Measurements from ENCODE around the gene LDLRAD3.

The LDLRAD3 gene

DNA sequence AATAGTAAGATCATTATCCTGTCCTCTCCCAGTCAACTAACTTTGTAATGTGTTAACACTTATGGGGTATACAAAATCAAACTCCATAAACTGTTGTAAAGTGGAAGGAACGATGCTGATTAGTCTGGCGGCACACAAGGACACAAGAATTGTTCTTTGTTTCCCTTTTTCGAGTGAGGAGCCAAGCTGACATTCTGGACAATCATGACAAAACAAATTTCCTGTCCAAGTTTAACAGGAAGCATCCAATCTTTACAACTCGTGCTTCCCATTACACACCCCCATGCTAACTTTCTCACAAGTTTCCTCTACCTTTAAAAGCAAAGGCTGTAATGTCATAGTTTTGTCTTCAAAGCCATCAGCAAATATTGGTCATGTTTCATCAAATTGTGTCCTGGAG, 20.4 kb upstream of the LDLRAD3 start:
- in situ Hi-C loops (cut with MboI; ENCODE audit: low pct_unique_long_range_greater_than_20kb, low sequenced_read_pairs), result no loop called here
- no peak for DNase-seq

DNA sequence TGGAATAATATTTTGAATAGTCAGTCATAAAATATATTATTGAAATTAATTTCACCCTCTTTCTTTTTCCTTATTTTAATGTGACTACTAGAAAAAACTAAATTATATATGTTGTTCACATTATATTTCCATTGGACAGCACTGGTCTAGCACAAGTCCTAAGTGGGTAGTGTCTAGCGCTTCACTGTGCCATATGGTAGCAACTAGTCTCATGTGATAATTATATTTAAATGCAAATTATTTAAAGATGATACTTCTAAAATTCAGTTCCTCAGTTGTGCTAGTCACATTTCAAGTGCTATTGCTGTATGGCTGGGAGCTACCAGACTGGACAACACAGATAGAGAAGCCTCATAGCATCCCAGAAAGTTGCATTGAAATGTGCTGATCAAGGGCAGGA, 19.1 kb upstream of the LDLRAD3 start:
- DNase-seq, result no peak

GRCh38 chr11:35927104-35927503, 16.8 kb upstream of the LDLRAD3 start:
- in situ Hi-C loops (cut with MboI; ENCODE audit: low pct_unique_long_range_greater_than_20kb, low sequenced_read_pairs), result loop anchor here (25.0 kb wide), 1 partner anchor 90 kb away; no protein-coding TSS in a partner anchor
- no peak for DNase-seq

More for the DNA sequence above, 19.1 kb upstream of the LDLRAD3 start:
- in situ Hi-C loops (cut with MboI; ENCODE audit: low pct_unique_long_range_greater_than_20kb, low sequenced_read_pairs), result loop anchor here (25.0 kb wide), 1 partner anchor 88 kb away; no protein-coding TSS in a partner anchor

DNA sequence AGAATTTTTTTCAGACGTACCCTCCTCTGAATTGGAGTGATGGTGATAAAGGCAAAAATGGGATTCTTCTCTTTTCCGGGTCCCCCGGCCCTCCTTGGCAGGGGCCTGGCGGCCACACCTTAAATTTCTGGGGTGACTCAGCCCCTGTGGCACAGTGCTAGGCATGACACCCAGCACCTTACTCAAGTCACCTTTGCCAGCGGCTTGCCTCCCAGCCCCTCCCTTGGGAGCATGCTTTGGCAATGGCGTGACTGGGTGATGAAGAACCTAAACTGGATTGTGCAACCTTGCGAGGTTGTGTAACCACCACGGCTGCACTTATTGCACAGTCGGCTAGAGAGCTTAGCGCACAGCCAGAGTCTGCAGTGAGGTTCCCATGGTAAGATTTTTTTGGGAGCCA, 16.2 kb upstream of the LDLRAD3 start:
- DNase-seq, result peak; percentile 20
- in situ Hi-C loops (cut with MboI; ENCODE audit: low pct_unique_long_range_greater_than_20kb, low sequenced_read_pairs), result loop anchor here (25.0 kb wide), 1 partner anchor 90 kb away; no protein-coding TSS in a partner anchor

DNA sequence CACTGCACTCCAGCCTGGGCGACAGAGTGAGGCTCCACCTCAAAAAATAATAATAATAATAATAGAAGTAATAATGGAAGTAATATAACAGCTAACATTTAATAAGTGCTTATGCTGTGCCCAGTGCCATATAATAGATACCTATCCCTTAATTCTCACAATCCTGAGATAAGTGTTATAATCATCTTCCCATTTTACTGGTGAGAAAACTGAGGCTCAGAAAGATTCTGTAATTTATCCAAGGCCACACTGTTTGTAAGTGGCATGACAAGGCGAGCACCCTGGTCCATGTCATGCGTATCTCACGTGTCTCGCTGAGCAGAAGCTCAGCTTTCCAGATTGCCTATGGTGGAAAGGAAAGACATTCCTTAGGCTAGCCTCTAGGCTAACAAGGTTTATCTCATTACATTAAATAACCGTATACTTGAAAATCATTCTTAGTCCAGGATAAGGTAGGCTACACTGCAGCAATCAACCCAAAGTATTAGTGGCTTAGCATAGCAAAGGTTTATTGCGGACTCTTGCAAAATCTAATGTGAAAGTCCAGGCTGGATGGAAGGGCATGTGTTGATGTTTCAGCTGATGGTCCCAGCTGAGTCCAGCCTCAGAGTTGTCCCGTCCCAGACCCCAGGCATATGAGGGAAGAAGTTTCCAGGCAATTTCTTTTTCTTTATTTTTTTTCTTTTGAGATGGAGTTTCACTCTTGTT, 15.0 kb upstream of the LDLRAD3 start:
- DNase-seq, result no peak
- in situ Hi-C loops (cut with MboI; ENCODE audit: low pct_unique_long_range_greater_than_20kb, low sequenced_read_pairs), result loop anchor here (25.0 kb wide), 1 partner anchor 92 kb away; no protein-coding TSS in a partner anchor

DNA sequence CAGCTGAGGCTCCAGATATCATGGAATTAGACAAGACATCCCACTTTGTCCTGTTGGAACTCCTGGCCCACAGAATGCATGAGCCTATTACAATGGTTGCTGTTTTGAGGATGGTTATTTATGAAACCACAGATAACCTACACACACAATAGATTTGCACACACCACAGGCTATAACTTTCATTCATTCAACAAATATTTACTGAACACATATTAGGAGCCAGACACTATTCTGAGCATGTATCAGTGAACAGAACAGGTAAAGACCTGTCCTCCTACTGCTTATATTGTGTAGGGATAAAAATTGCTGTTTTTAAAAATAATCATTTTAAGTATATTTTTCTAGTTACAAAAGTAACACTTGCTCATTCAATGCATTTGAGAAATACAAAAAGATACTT, 13.4 kb upstream of the LDLRAD3 start:
- in situ Hi-C loops (cut with MboI; ENCODE audit: low pct_unique_long_range_greater_than_20kb, low sequenced_read_pairs), result loop anchor here (25.0 kb wide), 1 partner anchor 93 kb away; no protein-coding TSS in a partner anchor
- DNase-seq, result no peak

- DNase-seq, result no peak
- in situ Hi-C loops (cut with MboI; ENCODE audit: low pct_unique_long_range_greater_than_20kb, low sequenced_read_pairs), result loop anchor here (25.0 kb wide), 1 partner anchor 95 kb away; no protein-coding TSS in a partner anchor
These were observed 11.7 kb upstream of the LDLRAD3 start for GRCh38 chr11:35932121-35932520.

GRCh38 chr11:35932681-35933319, 11.1 kb upstream of the LDLRAD3 start:
- in situ Hi-C loops (cut with MboI; ENCODE audit: low pct_unique_long_range_greater_than_20kb, low sequenced_read_pairs), result loop anchor here (25.0 kb wide), 1 partner anchor 95 kb away; no protein-coding TSS in a partner anchor
- peak; percentile 79 for DNase-seq

DNA sequence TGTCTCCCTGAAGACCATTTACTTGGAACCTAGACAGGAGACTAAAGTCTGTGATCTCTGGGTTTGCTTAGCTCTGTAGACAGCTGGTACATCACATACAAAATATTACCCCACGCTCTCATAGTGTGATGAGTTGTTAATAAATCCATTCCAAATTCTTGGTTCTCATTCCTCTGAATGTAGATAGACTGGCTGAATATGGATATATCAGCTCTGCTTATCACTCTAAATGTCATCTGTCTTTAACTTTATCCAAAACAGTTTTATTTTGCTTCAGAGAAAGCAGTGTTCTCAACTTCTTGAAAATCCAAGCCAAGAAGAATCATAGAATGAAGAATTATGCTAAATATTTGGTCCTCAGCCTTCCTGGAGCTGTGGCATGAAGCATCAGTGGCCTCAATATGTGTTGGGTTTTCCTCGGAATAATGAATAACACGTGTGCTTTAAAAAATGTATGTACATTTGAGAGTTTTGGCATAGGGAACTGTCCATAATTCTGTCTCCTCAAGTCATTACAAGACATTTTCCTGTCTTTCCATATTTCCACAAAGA, 10.5 kb upstream of the LDLRAD3 start:
- no peak for DNase-seq
- in situ Hi-C loops (cut with MboI; ENCODE audit: low pct_unique_long_range_greater_than_20kb, low sequenced_read_pairs), result loop anchor here (25.0 kb wide), 1 partner anchor 96 kb away; no protein-coding TSS in a partner anchor

DNA sequence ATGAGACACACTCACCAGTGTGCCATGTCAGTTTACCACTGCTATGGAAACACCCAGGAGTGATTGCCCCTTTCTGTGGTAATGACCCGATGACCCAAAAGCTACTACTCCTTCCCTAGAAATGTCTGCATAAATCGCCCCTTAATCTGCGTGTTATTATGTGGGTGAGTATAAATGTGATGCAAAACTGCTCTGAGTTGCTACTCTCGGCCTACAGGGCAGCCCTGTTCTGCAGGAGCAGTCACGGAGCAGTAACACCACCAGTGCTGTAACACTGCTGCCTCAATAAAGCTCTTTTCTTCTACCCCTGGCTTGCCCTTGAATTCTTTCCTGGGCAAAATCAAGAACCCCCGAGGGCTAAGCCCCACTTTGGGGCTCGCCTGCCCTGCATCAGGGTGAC, 9.6 kb upstream of the LDLRAD3 start:
- in situ Hi-C loops (cut with MboI; ENCODE audit: low pct_unique_long_range_greater_than_20kb, low sequenced_read_pairs), result loop anchor here (25.0 kb wide), 1 partner anchor 97 kb away; no protein-coding TSS in a partner anchor
- DNase-seq, result no peak

DNA sequence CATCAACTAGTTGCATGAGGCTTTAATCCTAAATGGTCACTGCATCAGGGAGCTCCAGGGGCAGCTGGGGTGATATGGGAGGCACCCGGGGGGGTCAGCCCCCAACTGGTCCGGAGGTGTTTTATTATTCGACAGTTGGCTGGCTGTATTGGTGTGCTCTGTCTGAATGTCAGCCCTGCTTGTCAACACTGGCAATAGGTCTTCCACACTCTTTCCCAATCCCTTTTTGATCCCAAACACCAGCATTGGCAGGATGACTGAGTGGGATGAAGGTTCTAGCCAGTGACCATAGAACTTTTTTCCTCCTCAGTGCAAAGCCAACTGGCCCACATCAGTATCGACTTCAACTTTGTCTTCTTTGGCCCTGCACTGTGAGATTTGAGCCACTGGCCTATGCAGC, 8.9 kb upstream of the LDLRAD3 start:
- in situ Hi-C loops (cut with MboI; ENCODE audit: low pct_unique_long_range_greater_than_20kb, low sequenced_read_pairs), result loop anchor here (25.0 kb wide), 1 partner anchor 98 kb away; no protein-coding TSS in a partner anchor
- DNase-seq, result no peak

DNA sequence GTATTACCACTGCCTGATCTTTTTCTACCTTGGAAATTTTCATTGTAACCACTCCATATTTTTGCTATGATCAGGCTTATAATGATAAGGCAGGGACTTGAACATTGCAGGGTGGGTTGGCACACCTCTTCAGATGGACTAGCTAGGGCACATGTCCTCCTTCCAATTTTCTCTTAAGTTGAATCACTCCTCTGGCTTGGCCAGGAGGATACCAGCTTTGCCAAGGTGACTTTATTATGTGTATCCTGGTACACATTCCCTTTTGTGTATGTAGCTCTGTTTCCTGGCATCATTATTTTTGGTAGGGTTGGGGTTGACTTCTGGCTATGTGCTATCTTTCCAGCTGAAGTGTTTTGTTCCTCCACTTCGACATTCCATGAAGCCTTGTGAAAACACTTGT, 8.5 kb upstream of the LDLRAD3 start:
- no peak for DNase-seq
- in situ Hi-C loops (cut with MboI; ENCODE audit: low pct_unique_long_range_greater_than_20kb, low sequenced_read_pairs), result loop anchor here (25.0 kb wide), 1 partner anchor 98 kb away; no protein-coding TSS in a partner anchor

- in situ Hi-C loops (cut with MboI; ENCODE audit: low pct_unique_long_range_greater_than_20kb, low sequenced_read_pairs), result loop anchor here (25.0 kb wide), 1 partner anchor 100 kb away; no protein-coding TSS in a partner anchor
- DNase-seq, result no peak
These were observed 6.8 kb upstream of the LDLRAD3 start for GRCh38 chr11:35937111-35937510.

DNA sequence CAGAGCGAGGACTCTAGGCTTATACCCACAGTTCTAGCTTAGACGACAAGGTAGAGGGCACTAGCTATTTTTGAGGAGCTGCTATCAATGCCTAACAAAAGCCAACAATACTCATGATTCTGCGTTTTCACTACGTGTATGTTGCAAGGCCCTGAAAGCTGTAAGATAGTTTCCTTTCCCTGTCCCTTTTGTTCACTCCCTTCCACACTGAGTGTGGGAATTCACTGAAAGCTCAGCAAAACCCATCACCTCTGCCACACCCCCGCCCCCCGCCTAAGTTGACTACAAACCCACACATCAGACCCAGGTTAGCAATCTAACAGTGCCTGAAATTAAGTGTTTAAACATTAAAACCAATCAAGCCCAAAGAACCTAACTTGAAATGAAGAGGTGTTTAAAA, 6.2 kb upstream of the LDLRAD3 start:
- no peak for DNase-seq
- in situ Hi-C loops (cut with MboI; ENCODE audit: low pct_unique_long_range_greater_than_20kb, low sequenced_read_pairs), result loop anchor here (25.0 kb wide), 1 partner anchor 100 kb away; no protein-coding TSS in a partner anchor

DNA sequence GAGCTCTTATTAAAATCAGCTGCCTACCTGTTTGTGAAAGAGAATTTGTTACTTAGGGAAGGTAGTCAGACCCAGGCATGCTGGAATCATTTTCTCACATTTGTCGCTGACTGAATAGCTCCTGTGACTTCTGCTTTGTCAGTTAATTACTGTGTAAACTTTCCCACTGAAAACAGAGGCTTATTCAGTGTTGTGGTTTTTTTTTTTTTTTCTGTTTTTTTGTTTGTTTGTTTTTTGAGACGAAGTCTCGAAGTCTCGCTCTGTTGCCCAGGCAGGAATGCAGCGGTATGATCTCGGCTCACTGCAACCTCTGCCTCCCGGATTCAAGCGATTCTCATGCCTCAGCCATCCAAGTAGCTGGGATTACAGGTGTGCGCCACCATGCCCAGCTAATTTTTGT, 5.6 kb upstream of the LDLRAD3 start:
- no peak for DNase-seq
- in situ Hi-C loops (cut with MboI; ENCODE audit: low pct_unique_long_range_greater_than_20kb, low sequenced_read_pairs), result loop anchor here (25.0 kb wide), 1 partner anchor 101 kb away; no protein-coding TSS in a partner anchor

DNA sequence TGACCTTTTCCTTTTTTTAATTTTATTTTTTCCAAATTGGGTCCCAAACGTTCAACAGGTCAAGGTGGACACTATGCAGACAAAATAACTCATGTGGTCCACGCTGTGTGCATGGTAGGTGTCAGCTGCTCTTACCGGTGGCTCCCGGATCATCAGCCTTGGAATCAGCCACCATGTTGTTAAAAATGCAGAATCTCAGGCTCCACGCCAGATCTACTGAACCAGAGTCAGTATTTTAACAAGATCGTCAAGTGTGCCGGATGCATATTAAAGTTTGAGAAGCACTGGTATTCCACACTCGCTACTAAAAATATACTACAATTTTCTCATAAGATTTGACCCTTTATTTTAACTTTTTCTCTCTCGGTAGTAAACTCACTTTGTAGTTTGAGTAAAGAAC, 553 bp upstream of the LDLRAD3 start:
- no peak for DNase-seq
- in situ Hi-C loops (cut with MboI; ENCODE audit: low pct_unique_long_range_greater_than_20kb, low sequenced_read_pairs), result loop anchor here (25.0 kb wide), 1 partner anchor 106 kb away; no protein-coding TSS in a partner anchor

GRCh38 chr11:35944503-35945136, 758 bp downstream of the LDLRAD3 start:
- in situ Hi-C loops (cut with MboI; ENCODE audit: low pct_unique_long_range_greater_than_20kb, low sequenced_read_pairs), result loop anchor here (25.0 kb wide), 1 partner anchor 107 kb away; no protein-coding TSS in a partner anchor
- DNase-seq, result no peak

- in situ Hi-C loops (cut with MboI; ENCODE audit: low pct_unique_long_range_greater_than_20kb, low sequenced_read_pairs), result loop anchor here (25.0 kb wide), 1 partner anchor 108 kb away; no protein-coding TSS in a partner anchor
- DNase-seq, result no peak
These were observed 1.3 kb downstream of the LDLRAD3 start for GRCh38 chr11:35945137-35945518.

DNA sequence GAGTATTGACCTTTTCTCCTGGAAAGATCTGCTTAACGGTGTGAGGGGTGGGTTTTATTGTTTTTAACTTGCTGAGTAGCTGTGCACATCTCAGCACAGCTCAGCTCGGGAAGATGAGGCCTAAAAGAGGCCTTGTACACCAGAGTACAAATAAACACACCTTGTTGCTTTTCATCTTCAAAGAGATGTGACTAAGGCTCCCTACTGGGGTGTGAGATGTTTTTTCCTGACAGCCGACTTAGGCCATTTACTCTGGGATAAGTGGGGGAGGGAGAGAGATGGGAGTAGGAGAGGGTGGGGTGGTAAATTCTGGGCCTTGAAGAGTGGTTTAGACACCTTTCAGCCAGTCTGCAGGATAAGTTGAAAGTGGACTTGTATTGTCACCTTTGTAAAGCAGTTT, 2.9 kb downstream of the LDLRAD3 start:
- in situ Hi-C loops (cut with MboI; ENCODE audit: low pct_unique_long_range_greater_than_20kb, low sequenced_read_pairs), result loop anchor here (25.0 kb wide), 1 partner anchor 109 kb away; no protein-coding TSS in a partner anchor
- DNase-seq, result no peak

Data from KBM-7 (cell line).